Activated CD8-positive, alpha-beta memory T cell treated with anti-CD3 and anti-CD28 coated beads, Interleukin-2, amount 50 U/mL, for 4 hours (primary cell): Measurements from ENCODE around the gene ADCY4.
A peak's percentile ranks its signal among the peaks of the same experiment; 100 is the strongest.
"Not testable (repeated sequence)": the region's sequence is repeated elsewhere in the genome, so short reads cannot be mapped to it uniquely, and the experiment has no call there.

Source experiments
- DNase-seq: peaks from one replicate; pipeline ENCODE4 v3.0.0-alpha.2; 2020

Gene ADCY4

GRCh38 chr14:24337824-24338175, 2.9 kb upstream of the ADCY4 start:
- DNase-seq: no peak

- no peak for DNase-seq
Measured at GRCh38 chr14:24337144-24337823, 2.4 kb upstream of the ADCY4 start.

DNA sequence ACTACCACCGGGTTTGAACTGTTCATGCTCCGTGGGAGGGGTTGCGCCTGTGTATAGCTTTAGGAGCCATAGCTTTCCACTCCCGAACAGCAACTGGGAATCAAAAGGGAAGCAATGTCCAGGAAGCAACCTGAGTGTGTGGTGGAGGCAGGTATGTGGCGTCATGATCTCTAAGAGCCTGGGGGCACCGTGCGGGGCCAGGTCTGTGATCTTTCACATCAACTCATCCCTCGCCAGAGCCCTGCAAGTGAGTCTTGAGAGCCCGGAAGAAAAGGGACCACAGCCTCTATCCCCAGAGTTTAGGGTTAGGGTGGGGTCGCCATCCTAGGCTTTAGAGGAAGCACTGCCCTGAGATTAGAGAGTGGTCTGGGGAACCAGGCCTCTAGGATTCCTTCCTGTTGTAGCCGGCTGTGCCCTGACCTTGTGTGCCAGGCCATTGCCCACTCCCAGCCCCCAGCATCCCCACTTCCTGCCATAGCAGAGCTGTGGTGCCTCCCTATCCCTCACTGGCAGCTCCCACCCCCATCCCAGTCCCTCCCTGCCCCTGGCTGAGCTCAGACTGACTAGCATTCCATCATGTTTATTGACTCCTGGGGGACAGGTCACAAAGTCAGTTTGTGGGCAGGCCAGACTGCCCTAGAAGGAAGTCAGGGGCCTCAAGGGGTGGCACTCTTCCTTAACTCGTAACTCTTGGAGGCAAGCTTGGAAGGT, 745 bp upstream of the ADCY4 start:
- DNase-seq: no peak

DNA sequence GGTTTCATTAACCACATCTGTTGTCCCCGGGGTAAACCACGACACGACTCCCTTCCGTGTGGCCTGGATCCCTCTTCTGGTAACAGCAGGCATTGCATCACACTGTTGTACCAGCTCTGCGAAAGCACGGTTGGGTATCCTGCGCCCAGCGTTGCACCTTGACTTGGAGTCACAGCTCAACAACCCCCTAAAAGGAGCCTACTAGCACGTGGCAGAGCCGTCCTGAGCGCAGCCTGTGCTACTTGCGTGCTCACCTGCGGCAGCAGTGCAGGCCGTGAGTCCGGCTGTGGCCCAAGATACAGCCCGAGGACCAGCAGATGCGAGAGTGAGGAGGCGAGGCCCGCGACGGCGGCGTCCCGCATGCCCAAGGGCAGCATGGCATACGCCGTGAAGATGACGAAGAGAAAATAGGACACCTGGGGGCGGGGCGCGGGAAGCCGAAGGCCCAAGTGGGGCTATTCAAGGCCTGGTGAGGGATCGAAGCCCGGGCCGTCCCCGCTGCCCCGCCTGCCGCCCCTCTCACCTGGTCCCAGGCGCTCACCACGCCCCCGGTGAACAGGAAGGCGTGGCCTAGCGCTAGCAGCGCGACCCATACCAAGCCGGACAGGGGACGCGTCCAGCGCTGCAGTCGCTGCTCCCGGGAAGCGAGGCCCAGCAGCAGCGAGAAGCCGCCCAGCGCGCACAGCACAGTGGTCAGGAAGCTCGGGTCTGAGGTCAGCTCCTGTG, 2.4 kb downstream of the ADCY4 start:
- DNase-seq: peak; percentile 81

- no peak for DNase-seq
Measured at GRCh38 chr14:24331731-24332267, 3.1 kb downstream of the ADCY4 start.

- no peak for DNase-seq
Measured at GRCh38 chr14:24330973-24331674, 3.7 kb downstream of the ADCY4 start.

GRCh38 chr14:24329736-24330135, 5.1 kb downstream of the ADCY4 start:
- DNase-seq: peak; percentile 62

GRCh38 chr14:24329073-24329663, 5.7 kb downstream of the ADCY4 start:
- no peak for DNase-seq

DNA sequence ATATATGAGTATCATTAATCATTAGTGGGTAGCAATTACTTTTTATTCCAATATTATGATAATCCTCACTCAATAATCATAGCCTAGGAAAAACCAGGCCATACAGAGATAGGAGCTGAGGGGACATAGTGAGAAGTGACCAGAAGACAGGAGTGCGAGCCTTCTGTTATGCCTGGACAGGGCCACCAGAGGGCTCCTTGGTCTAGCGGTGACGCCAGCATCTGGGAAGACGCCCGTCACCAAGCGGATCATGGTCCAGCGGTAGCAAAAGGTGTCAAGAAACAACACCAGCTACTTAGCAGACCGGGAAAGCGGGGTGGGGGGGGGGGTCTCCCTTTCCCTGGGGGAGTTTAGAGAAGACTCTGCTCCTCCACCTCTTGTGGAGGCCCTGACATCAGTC, 7.0 kb downstream of the ADCY4 start:
- DNase-seq: not testable (repeated sequence)

- DNase-seq: no peak
Measured at GRCh38 chr14:24327303-24327702, 7.6 kb downstream of the ADCY4 start.

DNA sequence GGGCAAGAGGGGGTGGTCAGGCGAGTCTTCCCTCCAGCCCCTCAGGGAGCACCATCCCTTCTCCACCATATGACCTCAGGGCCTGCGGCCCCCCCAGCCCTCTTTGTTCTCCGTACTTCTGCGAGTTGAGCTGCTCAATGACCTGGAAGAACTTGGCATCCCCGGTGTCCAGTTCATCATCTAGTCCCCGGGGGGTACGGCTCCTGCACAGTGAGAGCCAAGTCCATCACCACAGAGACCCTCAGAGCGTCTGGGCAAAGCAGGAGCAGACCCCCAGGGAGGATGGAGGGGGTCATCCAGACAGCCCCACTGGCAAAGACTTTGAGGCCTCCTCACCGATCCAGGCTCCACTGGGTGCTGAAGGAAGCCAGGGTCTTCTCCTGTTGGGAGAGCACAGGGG, 8.9 kb downstream of the ADCY4 start:
- DNase-seq: no peak

GRCh38 chr14:24325041-24325530, 9.8 kb downstream of the ADCY4 start:
- no peak for DNase-seq

DNA sequence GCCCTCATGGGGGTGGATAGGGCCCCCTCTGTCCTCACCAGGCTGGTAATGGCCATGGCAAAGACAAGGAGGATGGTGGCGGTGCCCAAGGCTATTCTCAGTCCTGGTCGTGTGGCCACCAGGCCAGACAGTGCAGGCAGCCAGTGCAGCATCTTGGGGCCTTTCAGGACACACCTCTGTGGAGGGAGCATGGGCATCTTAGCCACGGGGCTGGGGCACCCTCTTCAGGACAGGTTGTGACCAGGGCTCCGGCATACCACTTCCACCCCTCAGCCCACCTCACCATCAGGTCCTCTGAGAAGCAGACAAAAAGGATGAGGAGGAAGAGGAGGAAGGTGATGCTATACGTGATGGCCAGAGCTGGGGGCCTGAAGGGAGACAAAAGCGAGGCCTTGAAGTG, 10.8 kb downstream of the ADCY4 start:
- DNase-seq: no peak

- DNase-seq: no peak
Measured at GRCh38 chr14:24323341-24323740, 11.5 kb downstream of the ADCY4 start.

- DNase-seq: no peak
Measured at GRCh38 chr14:24322672-24323071, 12.2 kb downstream of the ADCY4 start.

- DNase-seq: no peak
Measured at GRCh38 chr14:24321212-24321975, 13.5 kb downstream of the ADCY4 start.

DNA sequence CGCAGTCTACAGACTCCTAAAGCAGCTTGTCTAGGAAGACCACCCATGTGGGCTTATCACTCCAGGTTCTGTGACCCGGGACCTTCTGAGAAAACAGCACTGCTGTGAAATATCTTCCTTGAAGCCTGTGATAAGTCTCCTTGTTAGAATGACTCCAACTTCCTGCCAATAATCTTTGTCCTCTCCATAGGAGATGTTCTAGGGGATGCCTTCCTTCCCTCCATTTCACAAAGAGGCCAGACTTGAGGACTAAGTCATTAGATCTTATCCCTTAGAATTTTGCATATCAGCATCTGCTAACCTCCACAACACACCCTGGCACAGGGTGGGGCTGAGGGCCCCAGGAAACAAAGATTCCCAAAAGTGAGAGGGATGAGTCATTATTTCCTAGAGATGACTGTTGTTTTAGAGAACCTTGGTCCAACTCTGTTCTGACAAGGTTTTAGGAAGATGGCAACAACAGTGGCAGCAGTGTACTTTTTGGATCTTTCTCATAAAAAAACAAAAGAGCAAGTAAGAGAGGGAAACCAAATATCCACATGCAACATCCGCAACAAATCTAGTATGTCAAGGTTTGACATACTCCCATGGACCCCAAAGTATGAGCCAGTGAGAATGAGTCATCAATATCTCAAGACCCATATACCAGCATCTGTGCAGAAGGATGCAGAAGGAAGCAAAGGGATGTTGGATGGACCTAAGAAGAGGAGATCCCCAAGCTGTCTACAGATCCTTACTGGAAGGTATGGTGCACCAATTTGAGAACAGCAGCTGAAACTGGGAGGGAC, 17.5 kb downstream of the ADCY4 start:
- DNase-seq: no peak

GRCh38 chr14:24316597-24316950, 18.3 kb downstream of the ADCY4 start:
- DNase-seq: no peak

GRCh38 chr14:24315807-24316596, 18.9 kb downstream of the ADCY4 start:
- no peak for DNase-seq

DNA sequence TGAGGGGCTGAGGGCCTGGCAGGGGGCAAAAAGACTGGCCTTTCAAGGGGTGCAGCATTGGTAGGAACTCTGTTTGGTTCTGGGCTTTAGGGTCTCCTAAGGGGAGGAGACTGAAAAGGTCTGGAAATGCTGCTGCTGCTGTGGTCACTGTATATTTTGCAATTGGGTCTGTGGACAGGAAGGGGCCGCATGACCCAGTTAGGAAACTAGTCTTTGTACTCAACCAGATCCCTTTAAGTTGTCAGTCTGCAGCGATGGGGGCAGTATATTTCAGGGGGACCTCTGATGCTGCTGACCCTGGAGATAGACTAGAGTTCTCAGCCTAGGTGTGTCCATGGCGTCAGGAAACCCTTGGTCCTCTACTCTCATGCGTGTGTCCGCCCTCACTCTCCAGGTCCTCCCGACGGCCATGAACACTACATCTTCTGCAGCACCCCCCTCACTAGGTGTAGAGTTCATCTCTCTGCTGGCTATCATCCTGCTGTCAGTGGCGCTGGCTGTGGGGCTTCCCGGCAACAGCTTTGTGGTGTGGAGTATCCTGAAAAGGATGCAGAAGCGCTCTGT, 19.5 kb downstream of the ADCY4 start:
- no peak for DNase-seq
